Activated T-cell treated with anti-CD3 and anti-CD28 coated beads, Interleukin-2, amount 50 U/mL, for 72 hours (primary cell): Measurements from ENCODE around the gene ABHD17C. TPM values are rescaled to one million over a fixed set of nuclear protein-coding genes. Genes with fewer than 3 reads are reported as not detected.
A peak's percentile ranks its signal among the peaks of the same experiment; 100 is the strongest.
"Not testable (repeated sequence)": the region's sequence is repeated elsewhere in the genome, so short reads cannot be mapped to it uniquely, and the experiment has no call there.

Source experiments
- ATAC-seq, 2 donors: fragments of 150-1000 bp; cut with Tn5 transposase; replicated peaks in 1 of 2; 2 replicates each; pipeline ENCODE4 v1.10.0; 2021; ENCODE audit warnings: moderate library complexity in 2 of 2, mild to moderate bottlenecking in 1 of 2
- DNase-seq, 2 donors: peaks; one replicate each; pipeline ENCODE4 v3.0.0; 2021 to 2022; ENCODE audit warnings: mixed read lengths in 1 of 2
- H3K27ac Mint-ChIP-seq: one replicate; pipeline ENCODE4 v1.8.0; 2022; ENCODE audit warnings: mild to moderate bottlenecking, moderate library complexity, mixed read lengths
- H3K27me3 Mint-ChIP-seq: one replicate; pipeline ENCODE4 v1.8.0; 2022; ENCODE audit warnings: low read depth, mixed read lengths
- H3K36me3 Mint-ChIP-seq, 2 donors: one replicate each; pipeline ENCODE4 v1.8.0; 2022; ENCODE audit warnings: mixed read lengths in 2 of 2, mild to moderate bottlenecking in 1 of 2; ENCODE audit not compliant: insufficient read depth in 2 of 2
- H3K4me1 Mint-ChIP-seq: one replicate; pipeline ENCODE4 v1.8.0; 2022; ENCODE audit warnings: low read depth, mixed read lengths
- H3K4me3 Mint-ChIP-seq, 2 donors: one replicate each; pipeline ENCODE4 v1.8.0; 2022; ENCODE audit warnings: mild to moderate bottlenecking in 2 of 2, mixed read lengths in 2 of 2, moderate library complexity in 2 of 2
- H3K9me3 Mint-ChIP-seq, 2 donors: one replicate each; pipeline ENCODE4 v1.8.0; 2022; ENCODE audit warnings: mixed read lengths in 2 of 2
- total RNA-seq, 2 donors: library from RNA; stranded (reverse); gene quantifications; one replicate each; pipeline ENCODE4 v1.2.3, GENCODE V29; 2022

The ABHD17C gene
- total RNA-seq: 1 to 10 TPM; 7.0 to 9.1 TPM

DNA sequence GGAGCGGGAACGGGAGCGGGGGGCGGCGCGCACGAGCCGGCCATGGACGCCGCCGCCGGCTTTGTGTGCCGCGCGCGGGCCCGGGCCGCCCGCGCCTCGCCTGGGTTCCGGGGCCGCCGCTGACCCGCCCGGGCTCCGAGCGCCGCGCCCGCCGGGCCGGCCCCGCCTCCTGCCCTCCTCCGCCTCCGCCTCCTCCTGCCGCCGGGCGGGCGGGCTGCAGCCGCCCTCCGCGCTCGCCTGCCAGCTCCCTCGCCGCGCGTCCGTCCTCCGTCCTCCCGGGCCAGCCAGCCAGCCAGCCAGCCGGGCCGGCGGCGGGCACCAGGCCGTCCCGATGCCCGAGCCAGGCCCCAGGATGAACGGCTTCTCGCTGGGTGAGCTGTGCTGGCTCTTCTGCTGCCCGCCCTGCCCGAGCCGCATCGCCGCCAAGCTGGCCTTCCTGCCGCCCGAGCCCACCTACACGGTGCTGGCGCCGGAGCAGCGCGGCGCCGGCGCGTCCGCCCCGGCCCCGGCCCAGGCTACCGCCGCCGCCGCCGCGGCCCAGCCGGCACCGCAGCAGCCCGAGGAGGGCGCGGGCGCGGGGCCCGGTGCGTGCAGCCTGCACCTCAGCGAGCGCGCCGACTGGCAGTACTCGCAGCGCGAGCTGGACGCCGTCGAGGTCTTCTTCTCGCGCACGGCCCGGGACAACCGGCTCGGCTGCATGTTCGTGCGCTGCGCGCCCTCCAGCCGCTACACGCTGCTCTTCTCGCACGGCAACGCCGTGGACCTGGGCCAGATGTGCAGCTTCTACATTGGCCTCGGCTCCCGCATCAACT lies at the start of gene ABHD17C:
Gene ABHD17C (plus strand): TSS at position 212 of the 812 bp plus-strand sequence. CDS start 120 bp downstream, at position 332.
- Mint-ChIP-seq H3K27ac (peak within 1 kb of the TSS; percentile 90), H3K36me3 (peaks cover 0 to 4% of the 10 kb centered on the region in 2 donors), H3K27me3 (peaks cover 10% of the 10 kb centered on the region), H3K4me3 (peak within 1 kb of the TSS; percentile 92 to 95), H3K9me3 (no peaks in the 10 kb centered on the region), H3K4me1 (peaks cover 22% of the 10 kb centered on the region)
- DNase-seq: peak; percentile 67 to 70
- ATAC-seq: peak; percentile 79 to 80

DNA sequence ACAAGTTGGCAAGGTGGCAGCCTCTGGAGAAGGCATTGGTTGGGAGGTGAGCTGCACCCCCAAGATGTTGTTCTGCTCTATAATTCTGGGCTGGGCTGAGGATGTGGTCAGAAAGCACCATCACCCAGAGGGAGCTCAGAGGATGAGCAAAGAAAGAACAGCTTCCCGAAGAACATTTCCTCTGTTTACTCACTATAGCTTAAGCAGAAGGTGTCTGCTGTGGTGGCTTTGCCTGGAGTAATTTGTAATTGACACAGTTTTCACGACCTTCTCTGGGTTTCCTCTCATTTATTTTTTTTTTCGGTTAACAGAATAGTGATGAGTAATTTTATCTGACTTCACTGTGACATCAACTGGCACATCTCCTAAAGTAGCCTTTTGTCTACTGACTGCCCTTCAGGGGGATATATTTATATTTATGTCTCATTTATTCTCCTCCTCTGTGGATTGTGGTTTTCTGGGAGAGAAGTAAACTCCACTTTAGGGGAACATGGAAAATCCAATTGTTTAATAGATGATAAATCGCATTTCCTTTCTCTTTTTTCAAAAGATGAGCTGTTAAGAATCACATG lies 49.5 kb upstream of the ABHD17C start:
- DNase-seq (no peak), ATAC-seq (peak in 1 of 2 donors; percentile 67)
- peaks cover 0 to 2% of the 10 kb centered on the region in 2 donors for H3K36me3 Mint-ChIP-seq
- H3K27me3 Mint-ChIP-seq: peaks cover 4% of the 10 kb centered on the region
- H3K4me1 Mint-ChIP-seq: no peaks in the 10 kb centered on the region
- no peak overlapping the region for H3K27ac Mint-ChIP-seq
- no peak overlapping the region for H3K4me3 Mint-ChIP-seq
- H3K9me3 Mint-ChIP-seq: peaks cover 2 to 5% of the 10 kb centered on the region in 2 donors

DNA sequence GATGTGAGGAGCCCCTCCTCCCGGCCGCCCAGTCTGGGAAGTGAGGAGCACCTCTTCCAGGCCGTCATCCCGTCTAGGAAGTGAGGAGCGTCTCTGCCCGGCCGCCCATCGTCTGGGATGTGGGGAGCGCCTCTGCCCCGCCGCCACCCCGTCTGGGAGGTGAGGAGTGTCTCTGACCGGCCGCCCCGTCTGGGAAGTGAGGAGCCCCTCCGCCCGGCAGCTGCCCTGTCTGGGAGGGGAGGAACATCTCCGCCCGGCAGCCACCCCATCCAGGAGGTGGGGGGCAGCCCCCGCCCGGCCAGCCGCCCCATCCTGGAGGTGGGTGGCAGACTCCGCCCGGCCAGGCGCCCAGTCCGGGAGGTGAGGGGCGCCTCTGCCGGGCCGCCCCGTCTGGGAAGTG lies 47.7 kb upstream of the ABHD17C start:
- not testable (repeated sequence) for DNase-seq, H3K4me1 Mint-ChIP-seq, H3K9me3 Mint-ChIP-seq, H3K27ac Mint-ChIP-seq, H3K36me3 Mint-ChIP-seq, ATAC-seq, H3K4me3 Mint-ChIP-seq, H3K27me3 Mint-ChIP-seq

DNA sequence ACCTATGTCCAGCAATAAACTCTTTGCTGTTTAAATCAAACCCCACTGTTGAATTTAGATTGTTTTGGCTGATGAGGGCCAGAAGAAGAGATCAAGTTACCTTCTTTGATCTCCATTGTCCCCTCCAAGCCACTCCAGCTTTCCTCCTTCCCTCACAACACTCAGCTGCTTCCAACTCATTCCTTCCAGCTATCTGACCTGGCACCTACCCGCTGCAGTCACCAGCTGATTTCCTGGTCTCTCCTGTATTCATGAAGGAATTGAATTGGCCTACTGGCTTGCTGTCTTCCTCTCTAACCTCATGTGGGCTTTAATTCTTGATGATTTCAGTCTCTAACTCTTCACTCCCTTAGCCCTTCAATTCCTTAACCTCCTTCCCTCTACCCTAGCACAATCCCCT lies 40.8 kb upstream of the ABHD17C start:
- no peak for DNase-seq
- H3K27ac Mint-ChIP-seq: no peak overlapping the region
- H3K36me3 Mint-ChIP-seq: peaks cover 0 to 6% of the 10 kb centered on the region in 2 donors
- H3K9me3 Mint-ChIP-seq: peaks cover 3 to 9% of the 10 kb centered on the region in 2 donors
- peaks cover 21% of the 10 kb centered on the region for H3K27me3 Mint-ChIP-seq
- H3K4me3 Mint-ChIP-seq: no peak overlapping the region
- no peaks in the 10 kb centered on the region for H3K4me1 Mint-ChIP-seq
- ATAC-seq: no peak

DNA sequence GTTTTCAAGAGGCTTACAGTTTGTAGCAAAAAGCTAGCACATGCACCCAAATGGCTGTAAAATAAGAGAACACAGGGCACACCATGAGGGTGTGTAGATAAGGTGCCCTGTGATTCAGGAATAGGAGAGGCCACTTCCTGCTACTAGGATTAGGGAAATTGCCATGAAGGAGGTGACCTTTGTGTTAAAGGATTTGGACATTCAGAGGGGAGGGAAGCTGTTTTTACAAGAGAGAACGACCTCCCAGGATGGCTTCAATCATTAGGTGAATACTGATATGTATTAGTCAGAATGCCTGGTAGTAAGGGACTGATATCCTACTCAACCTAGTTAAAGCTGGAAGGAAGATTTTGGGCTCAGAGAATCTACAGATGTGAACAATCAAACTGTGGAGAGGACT lies 35.7 kb upstream of the ABHD17C start:
- ATAC-seq: no peak
- DNase-seq: no peak
- peaks cover 32% of the 10 kb centered on the region for H3K27me3 Mint-ChIP-seq
- H3K9me3 Mint-ChIP-seq: peaks cover 0 to 3% of the 10 kb centered on the region in 2 donors
- H3K36me3 Mint-ChIP-seq: no peaks in the 10 kb centered on the region
- H3K4me1 Mint-ChIP-seq: no peaks in the 10 kb centered on the region
- H3K4me3 Mint-ChIP-seq: no peak overlapping the region
- H3K27ac Mint-ChIP-seq: no peak overlapping the region

DNA sequence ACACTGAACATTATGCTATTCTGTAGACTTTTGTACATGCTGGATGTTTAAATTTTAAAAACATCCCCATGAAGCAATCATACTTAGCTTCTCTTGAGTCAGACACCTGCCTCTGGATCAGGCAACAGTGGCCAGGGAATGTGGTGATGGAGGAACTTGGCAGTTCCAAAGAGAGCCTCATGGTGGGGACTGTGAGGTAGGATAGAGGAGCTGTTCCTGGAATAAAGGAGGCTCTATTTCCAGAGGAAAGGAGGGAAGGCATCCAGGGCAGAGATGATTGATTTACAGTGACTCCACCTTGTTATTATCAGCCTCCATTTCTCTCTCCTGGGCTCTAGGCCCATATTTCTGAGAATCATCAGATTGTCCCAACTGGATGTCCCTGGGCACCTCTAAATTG lies 35.0 kb upstream of the ABHD17C start:
- DNase-seq: no peak
- H3K27ac Mint-ChIP-seq: no peak overlapping the region
- no peak for ATAC-seq
- no peaks in the 10 kb centered on the region for H3K4me1 Mint-ChIP-seq
- peaks cover 0 to 3% of the 10 kb centered on the region in 2 donors for H3K9me3 Mint-ChIP-seq
- peaks cover 30% of the 10 kb centered on the region for H3K27me3 Mint-ChIP-seq
- H3K36me3 Mint-ChIP-seq: no peaks in the 10 kb centered on the region
- no peak overlapping the region for H3K4me3 Mint-ChIP-seq

DNA sequence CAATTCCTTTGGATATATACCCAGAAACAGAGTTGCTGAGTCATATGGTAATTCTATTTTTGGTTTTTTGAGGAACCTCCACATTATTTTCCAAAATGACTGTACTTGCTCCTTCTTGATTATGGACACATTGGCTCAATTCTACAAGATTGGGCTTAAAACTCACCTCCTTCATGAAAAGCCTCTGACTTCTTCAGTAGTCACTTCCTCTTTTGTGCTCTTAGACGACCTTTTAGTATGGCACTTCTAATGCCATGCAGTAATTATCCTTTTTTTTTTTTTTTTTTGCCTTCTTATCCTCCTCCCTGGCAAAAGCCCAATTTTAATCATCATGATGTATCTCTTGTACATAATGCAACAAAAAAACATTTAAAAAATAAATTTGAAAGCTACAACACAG lies 33.0 kb upstream of the ABHD17C start:
- no peak for ATAC-seq
- DNase-seq: no peak
- Mint-ChIP-seq H3K9me3 (no peaks in the 10 kb centered on the region), H3K27ac (no peak overlapping the region), H3K4me3 (no peak overlapping the region), H3K4me1 (no peaks in the 10 kb centered on the region), H3K36me3 (no peaks in the 10 kb centered on the region), H3K27me3 (peaks cover 31% of the 10 kb centered on the region)

DNA sequence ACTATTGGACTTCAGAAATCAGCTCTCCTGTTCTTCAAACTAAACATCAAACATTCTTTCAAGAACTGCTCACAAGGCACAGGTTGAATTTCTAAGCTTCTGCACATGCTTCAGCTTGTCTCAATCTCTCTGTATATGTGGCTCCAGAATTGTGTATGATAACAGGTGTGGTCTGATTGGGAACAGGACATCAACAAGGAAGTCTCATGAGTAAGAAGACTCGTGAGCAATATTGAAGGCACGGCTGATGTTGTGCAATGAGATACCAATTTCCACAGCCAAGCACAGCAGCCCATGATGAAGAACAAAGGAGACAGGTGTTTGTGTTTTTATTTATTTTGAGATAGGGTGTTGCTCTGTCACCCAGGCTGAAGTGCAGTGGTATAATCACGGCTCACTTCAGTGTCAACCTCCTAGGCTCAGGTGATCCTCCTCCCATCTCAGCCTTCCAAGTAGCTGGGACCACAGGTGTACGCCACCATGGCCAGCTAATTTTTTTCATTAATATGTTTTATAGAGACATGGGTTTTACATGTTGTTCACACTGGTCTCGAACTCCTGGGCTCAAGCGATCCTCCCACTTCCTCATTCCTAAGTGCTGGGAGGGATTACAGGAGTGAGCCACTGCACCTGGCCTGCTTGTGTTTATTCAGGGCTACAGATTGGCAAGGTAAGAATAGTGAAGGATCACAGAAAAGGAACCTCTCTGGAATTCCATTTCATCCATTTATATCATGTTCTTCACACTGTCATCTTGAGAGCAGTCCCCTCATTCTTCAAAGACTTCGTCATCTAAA lies 32.2 kb upstream of the ABHD17C start:
- Mint-ChIP-seq H3K9me3 (no peaks in the 10 kb centered on the region), H3K27ac (no peak overlapping the region), H3K27me3 (peaks cover 31% of the 10 kb centered on the region)

DNA sequence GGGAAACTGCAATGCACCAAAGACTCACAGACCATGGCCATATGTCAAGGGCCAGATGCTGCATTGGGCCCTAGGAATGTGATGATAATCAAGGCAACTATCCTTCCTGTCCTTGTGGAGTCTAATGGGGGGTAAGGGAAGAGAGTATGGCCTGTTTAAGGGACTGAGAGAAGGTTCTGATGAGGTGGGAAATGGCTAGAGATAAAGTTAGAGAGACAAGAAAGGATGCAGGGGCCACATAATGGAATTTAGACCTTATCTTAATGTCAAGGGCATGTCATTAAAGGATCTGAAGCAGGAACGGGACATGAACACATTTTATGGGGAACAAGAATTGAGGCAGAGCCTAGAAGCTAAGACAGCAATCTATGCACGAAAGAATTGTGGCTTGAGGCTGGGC lies 30.0 kb upstream of the ABHD17C start:
- no peak overlapping the region for H3K4me3 Mint-ChIP-seq
- DNase-seq (no peak), ATAC-seq (no peak)
- H3K4me1 Mint-ChIP-seq: no peaks in the 10 kb centered on the region
- no peak overlapping the region for H3K27ac Mint-ChIP-seq
- peaks cover 34% of the 10 kb centered on the region for H3K27me3 Mint-ChIP-seq
- no peaks in the 10 kb centered on the region for H3K36me3 Mint-ChIP-seq
- no peaks in the 10 kb centered on the region for H3K9me3 Mint-ChIP-seq

More for the DNA sequence above, 32.2 kb upstream of the ABHD17C start:
- no peaks in the 10 kb centered on the region for H3K4me1 Mint-ChIP-seq
- H3K36me3 Mint-ChIP-seq: no peaks in the 10 kb centered on the region
- no peak for ATAC-seq
- no peak overlapping the region for H3K4me3 Mint-ChIP-seq
- no peak for DNase-seq

DNA sequence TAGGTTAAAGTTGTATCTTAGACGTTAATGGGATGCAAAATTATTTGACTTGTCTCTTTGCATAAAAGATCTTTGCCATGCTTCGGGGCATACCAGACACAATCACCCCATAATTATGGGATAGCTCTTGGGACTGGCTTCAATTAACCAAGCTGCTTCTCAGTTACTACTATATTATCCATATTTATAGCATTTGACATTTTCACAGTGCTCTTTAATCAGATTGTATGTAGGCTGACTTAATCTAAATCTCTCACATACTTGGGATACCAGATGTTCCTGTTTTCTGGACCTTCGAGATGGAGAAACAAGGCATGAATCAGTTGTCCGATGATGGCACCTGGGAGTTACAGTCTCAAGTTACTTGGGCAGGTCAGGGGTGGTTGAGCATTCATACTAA lies 27.2 kb upstream of the ABHD17C start:
- DNase-seq (no peak), ATAC-seq (no peak)
- Mint-ChIP-seq H3K27ac (no peak overlapping the region), H3K36me3 (no peaks in the 10 kb centered on the region), H3K9me3 (no peaks in the 10 kb centered on the region), H3K4me3 (no peak overlapping the region), H3K4me1 (no peaks in the 10 kb centered on the region), H3K27me3 (peaks cover 28% of the 10 kb centered on the region)

DNA sequence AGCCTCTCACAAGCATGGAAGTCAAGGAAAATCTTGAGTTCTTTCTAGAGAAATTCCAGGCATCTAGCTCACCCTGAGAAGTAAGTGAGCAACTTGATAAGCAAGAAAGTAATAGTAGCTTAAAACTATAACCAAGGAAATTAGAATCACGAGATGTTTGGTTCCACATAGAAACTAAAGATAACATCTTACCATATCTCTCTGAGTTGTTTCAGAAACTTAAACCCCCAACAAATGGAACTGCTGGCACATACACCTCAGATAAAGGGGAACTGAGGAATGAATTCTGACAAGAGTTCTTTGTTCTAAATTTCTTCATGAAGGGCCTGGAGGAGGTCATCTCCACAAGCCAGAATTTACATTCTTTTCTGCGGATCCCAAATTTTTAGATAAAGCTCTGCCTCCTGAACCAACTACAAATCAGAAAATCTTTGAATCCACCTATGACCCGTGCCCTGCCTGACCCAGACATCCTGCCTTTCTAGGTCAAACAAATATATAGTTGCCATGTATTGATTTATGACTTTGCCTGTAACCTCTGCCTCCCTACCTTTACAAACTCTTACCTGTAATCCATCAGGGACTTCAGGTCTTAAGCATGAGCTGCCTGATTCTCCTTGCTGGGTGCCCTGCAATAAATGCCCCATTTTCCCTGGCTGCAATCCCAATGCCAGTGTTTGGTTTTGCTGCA lies 26.4 kb upstream of the ABHD17C start:
- ATAC-seq: no peak

DNA sequence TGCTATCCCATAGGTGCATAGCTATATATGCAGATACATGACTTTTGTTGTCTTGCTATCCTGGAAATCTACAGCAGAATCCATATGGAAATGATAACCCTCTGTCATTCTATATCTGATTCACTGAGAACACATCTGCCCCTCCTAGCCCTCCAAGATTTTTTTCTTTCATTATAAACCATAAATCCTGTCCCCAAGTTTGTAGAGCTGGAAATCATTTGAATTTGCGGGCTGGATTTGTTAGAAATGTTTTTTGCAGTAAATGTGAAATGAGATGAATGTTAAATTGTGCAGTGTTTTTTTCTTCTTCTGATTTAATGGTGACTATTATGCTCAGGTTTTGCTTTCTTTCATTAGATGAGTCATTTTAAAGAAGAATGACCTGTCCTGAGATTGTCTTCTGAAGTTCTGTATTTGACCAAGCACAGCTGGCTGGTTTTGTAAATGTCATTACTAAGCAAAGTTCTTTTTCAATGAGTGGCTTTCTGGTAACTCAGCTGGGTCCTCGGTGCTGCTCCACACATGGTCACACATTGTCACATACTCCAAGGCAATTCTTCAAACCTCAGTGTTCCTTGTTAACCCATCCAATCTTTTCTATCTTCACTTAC lies 25.3 kb upstream of the ABHD17C start:
- Mint-ChIP-seq H3K36me3 (no peaks in the 10 kb centered on the region), H3K27ac (no peak overlapping the region), H3K9me3 (no peaks in the 10 kb centered on the region), H3K4me3 (no peak overlapping the region), H3K27me3 (peaks cover 23% of the 10 kb centered on the region), H3K4me1 (no peaks in the 10 kb centered on the region)
- ATAC-seq (peak in 1 of 2 donors; percentile 36), DNase-seq (no peak)

More for the DNA sequence above, 26.4 kb upstream of the ABHD17C start:
- Mint-ChIP-seq H3K4me1 (no peaks in the 10 kb centered on the region), H3K27me3 (peaks cover 28% of the 10 kb centered on the region), H3K27ac (no peak overlapping the region), H3K4me3 (no peak overlapping the region), H3K36me3 (no peaks in the 10 kb centered on the region), H3K9me3 (no peaks in the 10 kb centered on the region)
- no peak for DNase-seq
